HepG2 (cell line): ENCODE data around the gene NME7. TPM values are rescaled to one million over a fixed set of nuclear protein-coding genes. Genes with fewer than 3 reads are reported as not detected.

Source experiments
- FOSL2 ChIP-seq: sonication (generic); formaldehyde crosslinking; IDR thresholded peaks from 2 replicates; pipeline ENCODE4 v1.4.0; 2020; ENCODE audit warnings: missing genetic modification reagents
- GABPB1 ChIP-seq: IDR thresholded peaks from 2 replicates; pipeline ENCODE4 v1.6.1; 2016; ENCODE audit warnings: mild to moderate bottlenecking, missing genetic modification reagents, moderate library complexity, missing compliant biosample characterization
- GTF2F1 ChIP-seq: fragments of 150-350 bp; IDR thresholded peaks from 2 replicates; pipeline ENCODE4 v1.6.1; 2014; ENCODE audit warnings: low read length
- HMG20A ChIP-seq: IDR thresholded peaks from 2 replicates; pipeline ENCODE4 v1.6.1; 2016; ENCODE audit warnings: borderline replicate concordance
- HOMEZ ChIP-seq: IDR thresholded peaks from 2 replicates; pipeline ENCODE4 v1.6.1; 2016; ENCODE audit warnings: low read depth
- IKZF5 ChIP-seq: IDR thresholded peaks from 2 replicates; pipeline ENCODE4 v1.6.1; 2018; ENCODE audit warnings: missing genetic modification reagents, mild to moderate bottlenecking, missing compliant biosample characterization
- KAT8 ChIP-seq: IDR thresholded peaks from 2 replicates; pipeline ENCODE4 v1.6.1; 2016; ENCODE audit warnings: missing genetic modification reagents, missing compliant biosample characterization
- POLR2AphosphoS5 ChIP-seq: IDR thresholded peaks from 2 replicates; pipeline ENCODE4 v1.6.1; 2012; ENCODE audit warnings: low read depth, low read length
- TERF1 ChIP-seq: sonication (generic); formaldehyde crosslinking; IDR thresholded peaks from 2 replicates; pipeline ENCODE4 v1.8.0; 2022; ENCODE audit warnings: mild to moderate bottlenecking, missing genetic modification reagents, moderate library complexity
- THYN1 ChIP-seq: sonication (generic); formaldehyde crosslinking; IDR thresholded peaks from 2 replicates; pipeline ENCODE4 v1.8.1; 2023; ENCODE audit warnings: low read depth, mild to moderate bottlenecking, moderate library complexity, missing genetic modification reagents, borderline replicate concordance
- TRIM24 ChIP-seq: sonication (generic); formaldehyde crosslinking; IDR thresholded peaks from 2 replicates; pipeline ENCODE4 v1.8.0; 2022; ENCODE audit warnings: mild to moderate bottlenecking, missing genetic modification reagents
- ZBTB40 ChIP-seq, 2 experiments: fragments of 450-650 bp in 1 of 2; sonication (generic) in 1 of 2; formaldehyde crosslinking in 1 of 2; IDR thresholded peaks; 2 replicates each; pipeline versions ENCODE4 v1.6.1 to v1.8.0; 2016 to 2022; ENCODE audit warnings: antibody characterized with exemption in 1 of 2, mild to moderate bottlenecking in 1 of 2, missing genetic modification reagents in 1 of 2
- ZNF317 ChIP-seq: sonication (generic); formaldehyde crosslinking; IDR thresholded peaks from 2 replicates; pipeline ENCODE4 v1.5.0; 2020; ENCODE audit warnings: mild to moderate bottlenecking, missing genetic modification reagents
- ZNF326 ChIP-seq: sonication (generic); formaldehyde crosslinking; IDR thresholded peaks from 2 replicates; pipeline ENCODE4 v1.4.0; 2020; ENCODE audit warnings: missing genetic modification reagents, borderline replicate concordance
- ZNF335 ChIP-seq: sonication (generic); formaldehyde crosslinking; IDR thresholded peaks from 2 replicates; pipeline ENCODE4 v1.4.0; 2020; ENCODE audit warnings: missing genetic modification reagents
- ZNF451 ChIP-seq: sonication (generic); formaldehyde crosslinking; IDR thresholded peaks from 2 replicates; pipeline ENCODE4 v1.5.0; 2020; ENCODE audit warnings: mild to moderate bottlenecking, missing genetic modification reagents
- ZNF580 ChIP-seq: IDR thresholded peaks from 2 replicates; pipeline ENCODE4 v1.6.1; 2016; ENCODE audit warnings: low read depth, borderline replicate concordance
- ZNF879 ChIP-seq: sonication (generic); formaldehyde crosslinking; IDR thresholded peaks from 2 replicates; pipeline ENCODE4 v1.8.1; 2023; ENCODE audit warnings: missing genetic modification reagents
- polyA plus RNA-seq, 8 experiments: library from polyadenylated mRNA; depleted of rRNA in 3 of 8; stranded (reverse) in 7 of 8; unstranded in 1 of 8; fragments of >200 nt; fragmentation: Illumina TruSeq in 4 of 8; extraction: Trizol in 4 of 8; gene quantifications; 2 replicates each; pipeline versions ENCODE4 v1.2.1 to v1.2.3, GENCODE V29; 2011 to 2016; ENCODE audit warnings: low read depth in 4 of 8, missing spikeins in 1 of 8, mixed read lengths in 1 of 8; ENCODE audit not compliant: insufficient read depth in 1 of 8
- total RNA-seq, 5 experiments: library from RNA; depleted of rRNA; stranded (reverse); fragments of >200 nt; fragmentation: Illumina TruSeq; extraction: Trizol; gene quantifications; 2 replicates each; pipeline ENCODE4 v1.2.3, GENCODE V29; 2016; ENCODE audit warnings: low read depth in 1 of 5

NME7 gene
- total and polyA plus RNA-seq, 2 of the 13 experiments (the other 11 are each of a cell fraction or from before 2014, with no cell fraction given): 9.4 to 22.5 TPM

GRCh38 chr1:169112241-169112640 lies 255.4 kb downstream of the NME7 start (continued):
- TF ChIP-seq ZBTB40 (IDR thresholded peaks at IDR 0.05): no peak
- no peak for TF ChIP-seq ZBTB40 (CRISPR knock-in tag; IDR thresholded peaks at IDR 0.05)
- peak; percentile 11; the same call in 1 of the 2 replicates for TF ChIP-seq FOSL2 (CRISPR knock-in tag)
- no peak for TF ChIP-seq KAT8 (CRISPR knock-in tag)
- TF ChIP-seq ZNF879 (CRISPR knock-in tag): no peak
- no peak for TF ChIP-seq TERF1 (CRISPR knock-in tag)
- peak; percentile 36; the same call in 1 of the 2 replicates for TF ChIP-seq HMG20A (CRISPR knock-in tag)
- TF ChIP-seq ZNF317 (CRISPR knock-in tag): no peak
- TF ChIP-seq ZNF335 (CRISPR knock-in tag): no peak
- TF ChIP-seq ZNF580 (CRISPR knock-in tag): no peak
- TF ChIP-seq ZNF451 (CRISPR knock-in tag): no peak
- peak; percentile 40; the same call in 1 of the 2 replicates for TF ChIP-seq GABPB1 (CRISPR knock-in tag)
- no peak for TF ChIP-seq GTF2F1
- no peak for TF ChIP-seq THYN1 (CRISPR knock-in tag)
- 0 out of 2 replicates have a peak, but pooled peaks have one; percentile 17 for TF ChIP-seq HOMEZ (CRISPR knock-in tag)
- peak; percentile 26; the same call in 1 of the 2 replicates for TF ChIP-seq IKZF5 (CRISPR knock-in tag)
- TF ChIP-seq ZNF326 (CRISPR knock-in tag): peak; percentile 78; the same call in 1 of the 2 replicates
- 0 out of 2 replicates have a peak, but pooled peaks have one; percentile 20 for TF ChIP-seq POLR2AphosphoS5
- no peak for TF ChIP-seq TRIM24 (CRISPR knock-in tag)
